Measurements from ENCODE around the gene RSRC1. TPM values are rescaled to one million over a fixed set of nuclear protein-coding genes. Genes with fewer than 3 reads are reported as not detected.

RSRC1 gene
- total and polyA plus RNA-seq, 2 experiments from 2014 or later: 22.6 to 34.1 TPM

DNA sequence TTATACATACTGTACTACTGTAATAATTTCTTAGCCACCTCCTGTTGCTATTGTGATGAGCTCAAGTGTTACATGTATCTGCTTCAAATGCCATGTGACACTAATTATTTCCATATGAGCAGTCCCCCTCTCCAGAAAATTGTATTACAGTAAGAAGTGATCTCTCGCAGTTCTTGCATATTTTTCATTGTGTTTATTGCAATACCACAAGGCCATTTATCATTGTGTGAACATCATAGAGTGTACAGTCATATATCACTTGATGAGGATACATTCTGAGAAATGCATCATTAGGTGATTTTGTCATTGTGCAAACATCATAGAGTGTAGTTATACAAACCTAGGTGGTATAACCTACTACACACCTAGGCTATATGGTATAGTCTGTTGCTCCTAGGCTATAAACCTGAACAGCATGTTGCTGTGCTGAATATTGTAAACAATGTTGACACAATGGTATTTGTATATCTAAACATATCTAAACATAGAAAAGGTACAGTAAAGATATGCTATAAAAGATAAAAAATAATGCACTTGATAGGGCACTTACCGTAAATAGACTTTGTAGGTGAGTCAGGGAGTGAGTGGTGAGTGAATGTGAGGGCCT is 271.5 kb downstream of the RSRC1 start:
- Histone ChIP-seq H3K4me2 (no peak overlapping the region), H3K9me3 (ENCODE audit: low read depth) (no peaks in the 10 kb centered on the region), H3K36me3 (replicated peaks; ENCODE audit: insufficient read depth, low read depth) (no peaks in the 10 kb centered on the region), H3K27ac (no peak overlapping the region), H3K4me3 (no peak overlapping the region), H3K4me1 (ENCODE audit: insufficient read depth) (no peaks in the 10 kb centered on the region), H3K9me2 (replicated peaks; ENCODE audit: insufficient read depth) (no peaks in the 10 kb centered on the region), H3K79me2 (no peaks in the 10 kb centered on the region), H4K20me1 (ENCODE audit: insufficient read depth, poor library complexity, severe bottlenecking) (no peaks in the 10 kb centered on the region), H2AFZ (no peak overlapping the region), H3K27me3 (no peaks in the 10 kb centered on the region)
- no peak for DNase-seq (ENCODE audit: low spot score)
- no peak for TF ChIP-seq CTCF (IDR thresholded peaks at IDR 0.05; ENCODE audit: poor library complexity)
- no peak for TF ChIP-seq EZH2 (IDR thresholded peaks at IDR 0.05; ENCODE audit: borderline replicate concordance)
- TF ChIP-seq EZH2phosphoT487 (IDR thresholded peaks at IDR 0.05; ENCODE audit: low read depth, severe bottlenecking, unreplicated experiment): no peak
- 83% methylated on average over 2 of the region's 2 CpGs for WGBS (ENCODE audit: low lambda C conversion rate, missing lambda C conversion rate)

DNA sequence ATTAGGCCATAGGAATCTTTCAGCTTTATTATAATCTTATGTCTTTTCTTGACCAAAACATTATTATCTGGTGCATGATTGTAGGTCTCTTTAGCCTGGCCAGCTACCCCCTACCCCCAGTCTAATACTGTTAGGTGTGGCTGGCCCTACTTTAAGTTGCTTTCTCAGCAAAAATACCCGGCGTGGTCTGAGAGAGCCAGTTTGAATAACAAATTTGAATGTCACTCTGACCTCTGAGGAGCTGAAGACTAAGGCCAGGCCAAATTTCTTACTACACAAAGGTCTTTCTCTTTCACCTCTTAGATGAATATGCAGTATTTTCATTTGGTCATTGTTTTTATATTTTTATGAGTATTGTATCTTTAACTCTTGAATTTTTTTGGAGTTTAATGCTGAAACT is 272.6 kb downstream of the RSRC1 start:
- Histone ChIP-seq H3K4me3 (no peak overlapping the region), H3K79me2 (no peaks in the 10 kb centered on the region), H4K20me1 (ENCODE audit: insufficient read depth, poor library complexity, severe bottlenecking) (no peaks in the 10 kb centered on the region), H3K9me3 (ENCODE audit: low read depth) (no peaks in the 10 kb centered on the region), H3K36me3 (replicated peaks; ENCODE audit: insufficient read depth, low read depth) (no peaks in the 10 kb centered on the region), H2AFZ (no peak overlapping the region), H3K27ac (no peak overlapping the region), H3K4me2 (no peak overlapping the region), H3K9me2 (replicated peaks; ENCODE audit: insufficient read depth) (no peaks in the 10 kb centered on the region), H3K4me1 (ENCODE audit: insufficient read depth) (no peaks in the 10 kb centered on the region), H3K27me3 (no peaks in the 10 kb centered on the region)
- no peak for TF ChIP-seq EZH2phosphoT487 (IDR thresholded peaks at IDR 0.05; ENCODE audit: low read depth, severe bottlenecking, unreplicated experiment)
- TF ChIP-seq EZH2 (IDR thresholded peaks at IDR 0.05; ENCODE audit: borderline replicate concordance): no peak
- WGBS (ENCODE audit: low lambda C conversion rate, missing lambda C conversion rate): 84% methylated on average over 2 of the region's 2 CpGs
- no peak for DNase-seq (ENCODE audit: low spot score)

DNA sequence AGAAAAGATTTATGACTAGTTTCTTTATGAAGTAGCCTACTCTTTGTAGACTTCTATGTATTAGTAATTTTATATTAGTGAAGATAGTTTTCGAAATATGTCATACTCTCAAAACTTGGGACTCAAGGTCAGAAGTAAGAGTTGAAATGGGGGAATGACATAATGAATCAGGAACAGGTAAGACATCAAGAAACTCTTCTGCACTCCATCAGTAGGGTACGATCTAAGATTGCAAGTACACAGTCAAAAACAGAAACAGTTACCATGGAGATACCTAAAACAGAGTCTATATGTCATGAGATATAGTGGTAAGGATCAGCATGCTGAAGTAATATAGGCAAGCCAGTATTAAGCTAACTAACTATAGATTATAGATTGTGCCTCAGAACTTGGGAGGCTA is 274.1 kb downstream of the RSRC1 start:
- Histone ChIP-seq H3K4me2 (no peak overlapping the region), H3K4me3 (no peak overlapping the region), H3K79me2 (no peaks in the 10 kb centered on the region), H3K4me1 (ENCODE audit: insufficient read depth) (no peaks in the 10 kb centered on the region), H3K9me3 (ENCODE audit: low read depth) (no peaks in the 10 kb centered on the region), H3K27ac (no peak overlapping the region), H3K27me3 (no peaks in the 10 kb centered on the region), H3K36me3 (replicated peaks; ENCODE audit: insufficient read depth, low read depth) (no peaks in the 10 kb centered on the region), H4K20me1 (ENCODE audit: insufficient read depth, poor library complexity, severe bottlenecking) (no peaks in the 10 kb centered on the region), H2AFZ (no peak overlapping the region), H3K9me2 (replicated peaks; ENCODE audit: insufficient read depth) (no peaks in the 10 kb centered on the region)
- 100% methylated on average over 2 of the region's 2 CpGs for WGBS (ENCODE audit: low lambda C conversion rate, missing lambda C conversion rate)
- TF ChIP-seq CTCF (IDR thresholded peaks at IDR 0.05; ENCODE audit: poor library complexity): no peak
- TF ChIP-seq EZH2 (IDR thresholded peaks at IDR 0.05; ENCODE audit: borderline replicate concordance): no peak
- no peak for TF ChIP-seq EZH2phosphoT487 (IDR thresholded peaks at IDR 0.05; ENCODE audit: low read depth, severe bottlenecking, unreplicated experiment)
- no peak for DNase-seq (ENCODE audit: low spot score)

GRCh38 chr3:158395421-158395820 is 285.5 kb downstream of the RSRC1 start:
- H3K9me3 ChIP-seq (ENCODE audit: low read depth): no peaks in the 10 kb centered on the region
- H3K4me3 ChIP-seq: no peak overlapping the region
- H3K79me2 ChIP-seq: no peaks in the 10 kb centered on the region
- H3K36me3 ChIP-seq (replicated peaks; ENCODE audit: insufficient read depth, low read depth): no peaks in the 10 kb centered on the region
- no peaks in the 10 kb centered on the region for H3K4me1 ChIP-seq (ENCODE audit: insufficient read depth)
- H3K27ac ChIP-seq: no peak overlapping the region
- DNase-seq (ENCODE audit: low spot score): no peak
- no peak for TF ChIP-seq CTCF (IDR thresholded peaks at IDR 0.05; ENCODE audit: poor library complexity)
- no peak for TF ChIP-seq EZH2 (IDR thresholded peaks at IDR 0.05; ENCODE audit: borderline replicate concordance)
- no peak for TF ChIP-seq EZH2phosphoT487 (IDR thresholded peaks at IDR 0.05; ENCODE audit: low read depth, severe bottlenecking, unreplicated experiment)
- H4K20me1 ChIP-seq (ENCODE audit: insufficient read depth, poor library complexity, severe bottlenecking): no peaks in the 10 kb centered on the region
- H3K9me2 ChIP-seq (replicated peaks; ENCODE audit: insufficient read depth): no peaks in the 10 kb centered on the region
- H3K27me3 ChIP-seq: no peaks in the 10 kb centered on the region
- H2AFZ ChIP-seq: no peak overlapping the region
- H3K4me2 ChIP-seq: no peak overlapping the region
- 93% methylated on average over 2 of the region's 2 CpGs for WGBS (ENCODE audit: low lambda C conversion rate, missing lambda C conversion rate)

Data from hepatocyte (in vitro differentiated cells).